Right lobe of liver (tissue), 6 donors: ENCODE measurements around the gene GCLC. TPM values are rescaled to one million over a fixed set of nuclear protein-coding genes. Genes with fewer than 3 reads are reported as not detected.

Experiments used
- ATAC-seq, 4 donors: fragments of 200-7000 bp; cut with Tn5 transposase; one replicate each; pipeline ENCODE4 v1.9.1; 2020; ENCODE audit warnings: mild to moderate bottlenecking in 4 of 4, moderate library complexity in 4 of 4
- DNase-seq, 3 donors: peaks; one replicate each; pipeline ENCODE4 v3.0.0-alpha.2; 2020
- H3K27ac ChIP-seq, 3 donors: fragments of 200-600 bp; one replicate each; pipeline ENCODE4 v1.8.0; 2022
- H3K27me3 ChIP-seq, 2 donors: fragments of 200-600 bp; one replicate each; pipeline ENCODE4 v1.8.0; 2022
- H3K36me3 ChIP-seq, 4 donors: fragments of 200-600 bp; sonication (generic) in 1 of 4; one replicate each; pipeline versions ENCODE4 v1.5.1 to v1.8.0; 2017 to 2022; ENCODE audit warnings: control low read depth in 1 of 4
- H3K4me1 ChIP-seq, 4 donors: fragments of 200-600 bp; sonication (generic) in 1 of 4; one replicate each; pipeline versions ENCODE4 v1.5.1 to v1.8.0; 2017 to 2022; ENCODE audit warnings: control low read depth in 1 of 4
- H3K4me3 ChIP-seq, 3 donors: fragments of 200-600 bp; one replicate each; pipeline ENCODE4 v1.8.0; 2022
- H3K9me3 ChIP-seq, 4 donors: fragments of 200-600 bp; sonication (generic) in 1 of 4; one replicate each; pipeline versions ENCODE4 v1.5.1 to v1.8.0; 2017 to 2022; ENCODE audit warnings: control low read depth in 1 of 4
- CTCF ChIP-seq, 4 donors: fragments of 200-600 bp in 3 of 4; fragments of 450-650 bp in 1 of 4; IDR thresholded peaks; one replicate each; pipeline versions ENCODE4 v1.5.1 to v1.8.0; 2016 to 2022; ENCODE audit warnings: antibody characterized with exemption in 4 of 4, mild to moderate bottlenecking in 2 of 4
- POLR2A ChIP-seq: fragments of 450-650 bp; IDR thresholded peaks from one replicate; pipeline ENCODE4 v1.6.1; 2017; ENCODE audit warnings: antibody characterized with exemption, mild to moderate bottlenecking
- WGBS: methylation state at CpG from one replicate; pipeline ENCODE4 v1.1.6; 2018; ENCODE audit warnings: low coverage, low lambda C conversion rate; ENCODE audit not compliant: insufficient coverage; ENCODE audit errors: missing lambda C conversion rate; 5-methylcytosine and 5-hydroxymethylcytosine counted together
- intact Hi-C, 2 donors: fragments of 100-400 bp; cut with DNase I; formaldehyde crosslinking; loops; one replicate each; pipeline versions ENCODE4 v1.11.2 to v1.14.1; 2022
- total RNA-seq, 6 experiments: library from RNA; depleted of rRNA in 2 of 6; stranded (reverse); fragments of >200 nt in 2 of 6; fragmentation: NEBNext Ultra II Directional in 3 of 6; extraction: Animal tissue kit (Norgen Biotek cat#: 25700) in 3 of 6; gene quantifications; one replicate each; pipeline versions ENCODE4 v1.1.0 to v1.2.4, GENCODE V29; 2016 to 2023
- donor health status: DM: no; HTN: yes; CAD: no.
- donor health status: DM: no; HTN: no; CAD: no.
- donor health status: DM: no; HTN: no; CAD: no.
- donor health status: DM: no; HTN: yes; CAD: no.
- donor health status: DM: no; HTN: yes; CAD: no.

Gene GCLC
- total RNA-seq, 6 experiments from 2014 or later, result 56.8 to 140 (median 103) TPM

- peak overlapping the region; percentile 74 to 86 (median 80) for H3K27ac ChIP-seq
- H3K27me3 ChIP-seq, result no peaks in the 10 kb centered on the region
- H3K9me3 ChIP-seq, result no peaks in the 10 kb centered on the region
- H3K4me1 ChIP-seq, result peaks cover 0 to 20% (median 4%) of the 10 kb centered on the region in 4 donors
- ATAC-seq, result peak; percentile 83 to 92 (median 87)
- H3K36me3 ChIP-seq, result no peaks in the 10 kb centered on the region
- 1% methylated on average over 16 of the region's 57 CpGs for WGBS
- intact Hi-C loops, result no loop called here
- DNase-seq, result peak; percentile 98 to 99 (median 99)
- TF ChIP-seq POLR2A (peak; percentile 83), CTCF (IDR thresholded peaks at IDR 0.05) (peak in 3 of 4 donors; percentile 5 to 31 (median 14))
- peak overlapping the region; percentile 52 to 70 (median 53) for H3K4me3 ChIP-seq
Measured at GRCh38 chr6:53547811-53548496, 3.1 kb upstream of the GCLC start.

GRCh38 chr6:53547166-53547810, 2.4 kb upstream of the GCLC start:
- TF ChIP-seq POLR2A, result no peak
- no peak for TF ChIP-seq CTCF (IDR thresholded peaks at IDR 0.05)
- Histone ChIP-seq H3K27me3 (no peaks in the 10 kb centered on the region), H3K36me3 (no peaks in the 10 kb centered on the region), H3K27ac (peak overlapping the region; percentile 74 to 86 (median 80)), H3K4me3 (peak overlapping the region; percentile 52 to 70 (median 53)), H3K9me3 (no peaks in the 10 kb centered on the region), H3K4me1 (peaks cover 0 to 21% (median 4%) of the 10 kb centered on the region in 4 donors)
- ATAC-seq (peak in 3 of 4 donors; percentile 9 to 16 (median 14)), DNase-seq (peak in 1 of 3 donors; percentile 30)
- WGBS, result 6% methylated on average over 11 of the region's 12 CpGs
- intact Hi-C loops, result no loop called here

- TF ChIP-seq POLR2A (no peak), CTCF (IDR thresholded peaks at IDR 0.05) (no peak)
- H3K4me1 ChIP-seq, result peaks cover 0 to 31% (median 8%) of the 10 kb centered on the region in 4 donors
- ATAC-seq, result no peak
- 47% methylated on average over 2 of the region's 2 CpGs for WGBS
- no peaks in the 10 kb centered on the region for H3K27me3 ChIP-seq
- no peak overlapping the region for H3K4me3 ChIP-seq
- no peak for DNase-seq
- intact Hi-C loops, result no loop called here
- no peaks in the 10 kb centered on the region for H3K36me3 ChIP-seq
- no peaks in the 10 kb centered on the region for H3K9me3 ChIP-seq
- H3K27ac ChIP-seq, result peak overlapping the region in 1 of 3 donors; percentile 3
Measured at GRCh38 chr6:53546281-53546680, 1.4 kb upstream of the GCLC start.

- WGBS, result 0% methylated on average over 11 of the region's 24 CpGs
- Histone ChIP-seq H3K36me3 (peaks cover 0 to 7% (median 0%) of the 10 kb centered on the region in 4 donors), H3K9me3 (no peaks in the 10 kb centered on the region), H3K4me1 (peaks cover 0 to 51% (median 8%) of the 10 kb centered on the region in 4 donors), H3K4me3 (peak overlapping the region; percentile 76 to 91 (median 89)), H3K27me3 (no peaks in the 10 kb centered on the region), H3K27ac (peak overlapping the region; percentile 95 to 96 (median 96))
- intact Hi-C loops, result no loop called here
- ATAC-seq (no peak), DNase-seq (peak in 1 of 3 donors; percentile 52)
- TF ChIP-seq CTCF (IDR thresholded peaks at IDR 0.05), result no peak
- no peak for TF ChIP-seq POLR2A
Measured at GRCh38 chr6:53544217-53544469, 758 bp downstream of the GCLC start.
